Endometrial microvascular endothelial cells (primary cell): Measurements from ENCODE around the gene TXNRD2. TPM values are rescaled to one million over a fixed set of nuclear protein-coding genes. Genes with fewer than 3 reads are reported as not detected.

Experiments
- in situ Hi-C: cut with HindIII; loops from 2 replicates; pipeline ENCODE4 v1.10.0; 2017; ENCODE audit warnings: low sequenced_read_pairs, low pct_unique_long_range_greater_than_20kb; ENCODE audit errors: inconsistent ontology term
- total RNA-seq: library from RNA; depleted of rRNA; stranded (reverse); fragments of >200 nt; gene quantifications from one replicate; pipeline ENCODE4 v1.2.3, GENCODE V29; 2015; ENCODE audit errors: inconsistent ontology term

The TXNRD2 gene
- total RNA-seq, 1 donor from 2014 or later: 61.6 TPM

- in situ Hi-C loops: no loop called here
These were observed 78.9 kb downstream of the TXNRD2 start for GRCh38 chr22:19862619-19863246.

GRCh38 chr22:19859861-19860510 lies 81.6 kb downstream of the TXNRD2 start:
- in situ Hi-C loops: no loop called here

- in situ Hi-C loops: no loop called here
These were observed 84.2 kb downstream of the TXNRD2 start for GRCh38 chr22:19857382-19857781.

GRCh38 chr22:19855504-19856409 lies 85.9 kb downstream of the TXNRD2 start:
- in situ Hi-C loops: no loop called here

GRCh38 chr22:19854778-19855503 lies 86.7 kb downstream of the TXNRD2 start, which contains the start of the genes GNB1L and RTL10:
Gene GNB1L, minus strand, starts transcription at chr22:19854874. Its CDS starts 33,519 bp downstream, at chr22:19821355.
Gene RTL10, minus strand, starts transcription at chr22:19854874. Its CDS starts 2,613 bp downstream, at chr22:19852261.
- in situ Hi-C loops: no loop called here

GRCh38 chr22:19853879-19854777 lies 87.5 kb downstream of the TXNRD2 start:
- in situ Hi-C loops: no loop called here

- in situ Hi-C loops: no loop called here
These were observed 88.3 kb downstream of the TXNRD2 start for GRCh38 chr22:19853058-19853878.

- in situ Hi-C loops: no loop called here
These were observed 89.3 kb downstream of the TXNRD2 start for GRCh38 chr22:19852177-19852781.

GRCh38 chr22:19851291-19852176 lies 90.1 kb downstream of the TXNRD2 start:
- in situ Hi-C loops: no loop called here

- in situ Hi-C loops: no loop called here
These were observed 90.9 kb downstream of the TXNRD2 start for GRCh38 chr22:19850763-19851109.

GRCh38 chr22:19849835-19850762 lies 91.5 kb downstream of the TXNRD2 start:
- in situ Hi-C loops: no loop called here

- in situ Hi-C loops: no loop called here
These were observed 93.1 kb downstream of the TXNRD2 start for GRCh38 chr22:19848298-19849224.

GRCh38 chr22:19847345-19847632 lies 94.3 kb downstream of the TXNRD2 start:
- in situ Hi-C loops: no loop called here

GRCh38 chr22:19846620-19847344 lies 94.8 kb downstream of the TXNRD2 start:
- in situ Hi-C loops: no loop called here
